ENCODE data around the gene GOLGA8J.
"Not testable (repeated sequence)": the region's sequence is repeated elsewhere in the genome, so short reads cannot be mapped to it uniquely, and the experiment has no call there.

GRCh38 chr15:30103941-30104507 is 21.3 kb downstream of the GOLGA8J start:
- not testable (repeated sequence) for TF ChIP-seq SP2 (tag by site-specific recombination; IDR thresholded peaks at IDR 0.05); ZBTB8A (tag by site-specific recombination; IDR thresholded peaks at IDR 0.05); ZSCAN30 (tag by site-specific recombination; IDR thresholded peaks at IDR 0.05); ZNF114 (tag by site-specific recombination; IDR thresholded peaks at IDR 0.05); ZSCAN5A (tag by site-specific recombination; IDR thresholded peaks at IDR 0.05); ZBTB10 (tag by site-specific recombination; IDR thresholded peaks at IDR 0.05); TCF7L2 (IDR thresholded peaks at IDR 0.05; ENCODE audit: borderline replicate concordance, low read depth, low read length); YY1 (tag by site-specific recombination; IDR thresholded peaks at IDR 0.05); TRIM28 (IDR thresholded peaks at IDR 0.05; ENCODE audit: borderline replicate concordance, low read length); ZNF518A (tag by site-specific recombination; conservative IDR thresholded peaks at IDR 0.05; ENCODE audit: low read depth)
- TF ChIP-seq, protein P1, sequence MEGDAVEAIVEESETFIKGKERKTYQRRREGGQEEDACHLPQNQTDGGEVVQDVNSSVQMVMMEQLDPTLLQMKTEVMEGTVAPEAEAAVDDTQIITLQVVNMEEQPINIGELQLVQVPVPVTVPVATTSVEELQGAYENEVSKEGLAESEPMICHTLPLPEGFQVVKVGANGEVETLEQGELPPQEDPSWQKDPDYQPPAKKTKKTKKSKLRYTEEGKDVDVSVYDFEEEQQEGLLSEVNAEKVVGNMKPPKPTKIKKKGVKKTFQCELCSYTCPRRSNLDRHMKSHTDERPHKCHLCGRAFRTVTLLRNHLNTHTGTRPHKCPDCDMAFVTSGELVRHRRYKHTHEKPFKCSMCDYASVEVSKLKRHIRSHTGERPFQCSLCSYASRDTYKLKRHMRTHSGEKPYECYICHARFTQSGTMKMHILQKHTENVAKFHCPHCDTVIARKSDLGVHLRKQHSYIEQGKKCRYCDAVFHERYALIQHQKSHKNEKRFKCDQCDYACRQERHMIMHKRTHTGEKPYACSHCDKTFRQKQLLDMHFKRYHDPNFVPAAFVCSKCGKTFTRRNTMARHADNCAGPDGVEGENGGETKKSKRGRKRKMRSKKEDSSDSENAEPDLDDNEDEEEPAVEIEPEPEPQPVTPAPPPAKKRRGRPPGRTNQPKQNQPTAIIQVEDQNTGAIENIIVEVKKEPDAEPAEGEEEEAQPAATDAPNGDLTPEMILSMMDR (tag by site-specific recombination; IDR thresholded peaks at IDR 0.05) = not testable (repeated sequence)
- TF ChIP-seq, protein P2, sequence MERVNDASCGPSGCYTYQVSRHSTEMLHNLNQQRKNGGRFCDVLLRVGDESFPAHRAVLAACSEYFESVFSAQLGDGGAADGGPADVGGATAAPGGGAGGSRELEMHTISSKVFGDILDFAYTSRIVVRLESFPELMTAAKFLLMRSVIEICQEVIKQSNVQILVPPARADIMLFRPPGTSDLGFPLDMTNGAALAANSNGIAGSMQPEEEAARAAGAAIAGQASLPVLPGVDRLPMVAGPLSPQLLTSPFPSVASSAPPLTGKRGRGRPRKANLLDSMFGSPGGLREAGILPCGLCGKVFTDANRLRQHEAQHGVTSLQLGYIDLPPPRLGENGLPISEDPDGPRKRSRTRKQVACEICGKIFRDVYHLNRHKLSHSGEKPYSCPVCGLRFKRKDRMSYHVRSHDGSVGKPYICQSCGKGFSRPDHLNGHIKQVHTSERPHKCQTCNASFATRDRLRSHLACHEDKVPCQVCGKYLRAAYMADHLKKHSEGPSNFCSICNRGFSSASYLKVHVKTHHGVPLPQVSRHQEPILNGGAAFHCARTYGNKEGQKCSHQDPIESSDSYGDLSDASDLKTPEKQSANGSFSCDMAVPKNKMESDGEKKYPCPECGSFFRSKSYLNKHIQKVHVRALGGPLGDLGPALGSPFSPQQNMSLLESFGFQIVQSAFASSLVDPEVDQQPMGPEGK (tag by site-specific recombination; IDR thresholded peaks at IDR 0.05) = not testable (repeated sequence)
- TF ChIP-seq, protein P3, sequence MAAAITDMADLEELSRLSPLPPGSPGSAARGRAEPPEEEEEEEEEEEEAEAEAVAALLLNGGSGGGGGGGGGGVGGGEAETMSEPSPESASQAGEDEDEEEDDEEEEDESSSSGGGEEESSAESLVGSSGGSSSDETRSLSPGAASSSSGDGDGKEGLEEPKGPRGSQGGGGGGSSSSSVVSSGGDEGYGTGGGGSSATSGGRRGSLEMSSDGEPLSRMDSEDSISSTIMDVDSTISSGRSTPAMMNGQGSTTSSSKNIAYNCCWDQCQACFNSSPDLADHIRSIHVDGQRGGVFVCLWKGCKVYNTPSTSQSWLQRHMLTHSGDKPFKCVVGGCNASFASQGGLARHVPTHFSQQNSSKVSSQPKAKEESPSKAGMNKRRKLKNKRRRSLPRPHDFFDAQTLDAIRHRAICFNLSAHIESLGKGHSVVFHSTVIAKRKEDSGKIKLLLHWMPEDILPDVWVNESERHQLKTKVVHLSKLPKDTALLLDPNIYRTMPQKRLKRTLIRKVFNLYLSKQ (tag by site-specific recombination; IDR thresholded peaks at IDR 0.05; ENCODE audit: borderline replicate concordance) = not testable (repeated sequence)
